Measurements from ENCODE around the gene ARHGAP19.

- TF ChIP-seq CTCF (IDR thresholded peaks at IDR 0.05): no peak
- TF ChIP-seq ZFX (IDR thresholded peaks at IDR 0.05; ENCODE audit: borderline replicate concordance): no peak
These were observed 57.1 kb downstream of the ARHGAP19 start for GRCh38 chr10:97235353-97235752.
